Glutamatergic neuron (in vitro differentiated cells): ENCODE data around the gene TRAPPC3. TPM values are rescaled to one million over a fixed set of nuclear protein-coding genes. Genes with fewer than 3 reads are reported as not detected.

Source experiments
- DNase-seq: peaks from one replicate; pipeline ENCODE4 v3.0.0; 2022
- H3K27ac Mint-ChIP-seq: one replicate; pipeline ENCODE4 v1.8.0; 2020; ENCODE audit warnings: mild to moderate bottlenecking, mixed read lengths, inconsistent platforms; ENCODE audit not compliant: unreplicated experiment
- H3K27me3 Mint-ChIP-seq: one replicate; pipeline ENCODE4 v1.8.0; 2020; ENCODE audit warnings: mild to moderate bottlenecking, moderate library complexity, mixed read lengths, inconsistent platforms; ENCODE audit not compliant: unreplicated experiment
- H3K36me3 Mint-ChIP-seq: one replicate; pipeline ENCODE4 v1.8.0; 2020; ENCODE audit warnings: mild to moderate bottlenecking, mixed read lengths, inconsistent platforms; ENCODE audit not compliant: unreplicated experiment
- H3K4me1 Mint-ChIP-seq: one replicate; pipeline ENCODE4 v1.8.0; 2020; ENCODE audit warnings: mild to moderate bottlenecking, low read depth, mixed read lengths, inconsistent platforms; ENCODE audit not compliant: unreplicated experiment
- H3K4me3 Mint-ChIP-seq: one replicate; pipeline ENCODE4 v1.8.0; 2020; ENCODE audit warnings: mild to moderate bottlenecking, mixed read lengths, inconsistent platforms; ENCODE audit not compliant: unreplicated experiment
- H3K9me3 Mint-ChIP-seq: one replicate; pipeline ENCODE4 v1.8.0; 2020; ENCODE audit warnings: mild to moderate bottlenecking, moderate library complexity, mixed read lengths, inconsistent platforms; ENCODE audit not compliant: unreplicated experiment
- CTCF ChIP-seq: fragments of 200-600 bp; sonication (generic); IDR thresholded peaks from one replicate; pipeline ENCODE4 v1.5.0; 2021; ENCODE audit not compliant: partially characterized antibody, unreplicated experiment
- total RNA-seq: library from RNA; stranded (reverse); fragmentation: NEBNext Ultra II Directional; extraction: Animal tissue kit (Norgen Biotek cat#: 25700); gene quantifications from one replicate; pipeline ENCODE4 v1.2.1, GENCODE V29; 2021; ENCODE audit not compliant: unreplicated experiment

TRAPPC3 gene
- total RNA-seq, 1 donor from 2014 or later: 30.0 TPM

- Mint-ChIP-seq H3K4me3 (no peak overlapping the region), H3K27ac (no peak overlapping the region), H3K4me1 (peaks cover 3% of the 10 kb centered on the region), H3K36me3 (no peaks in the 10 kb centered on the region), H3K27me3 (peaks cover 3% of the 10 kb centered on the region), H3K9me3 (peaks cover 2% of the 10 kb centered on the region)
- DNase-seq: peak; percentile 55
- peak; percentile 18 for TF ChIP-seq CTCF
These were observed 52.5 kb downstream of the TRAPPC3 start for GRCh38 chr1:36096500-36097432.

- no peak overlapping the region for H3K27ac Mint-ChIP-seq
- H3K9me3 Mint-ChIP-seq: peaks cover 2% of the 10 kb centered on the region
- DNase-seq: no peak
- peaks cover 3% of the 10 kb centered on the region for H3K27me3 Mint-ChIP-seq
- H3K4me3 Mint-ChIP-seq: no peak overlapping the region
- no peaks in the 10 kb centered on the region for H3K36me3 Mint-ChIP-seq
- peaks cover 3% of the 10 kb centered on the region for H3K4me1 Mint-ChIP-seq
- no peak for TF ChIP-seq CTCF
These were observed 53.4 kb downstream of the TRAPPC3 start for GRCh38 chr1:36095760-36096405.

- Mint-ChIP-seq H3K9me3 (peaks cover 3% of the 10 kb centered on the region), H3K36me3 (no peaks in the 10 kb centered on the region), H3K4me3 (no peak overlapping the region), H3K27me3 (peaks cover 5% of the 10 kb centered on the region), H3K4me1 (peaks cover 6% of the 10 kb centered on the region), H3K27ac (no peak overlapping the region)
- no peak for DNase-seq
- no peak for TF ChIP-seq CTCF
These were observed 54.6 kb downstream of the TRAPPC3 start for GRCh38 chr1:36094621-36095061.

DNA sequence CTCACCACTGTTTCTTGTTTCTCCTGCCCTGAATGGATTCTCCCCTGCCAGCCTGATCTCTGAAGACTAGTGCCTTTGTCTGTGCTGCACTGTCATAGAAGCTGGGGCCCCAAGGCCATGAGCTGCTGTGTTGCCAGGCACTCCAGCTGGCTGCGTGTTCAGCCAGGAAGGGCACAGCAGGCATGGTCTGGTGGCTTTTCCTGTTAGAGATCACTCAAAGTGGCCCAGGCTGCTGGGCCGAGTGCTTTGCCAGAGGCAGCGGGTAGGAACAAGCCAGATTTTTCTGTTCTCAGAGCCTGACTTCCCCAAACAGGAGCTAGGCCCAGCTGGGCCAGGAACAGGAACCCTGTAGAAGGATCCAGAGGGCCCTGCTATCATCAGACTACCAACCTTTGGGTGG is 55.4 kb downstream of the TRAPPC3 start:
- H3K4me1 Mint-ChIP-seq: peaks cover 12% of the 10 kb centered on the region
- H3K36me3 Mint-ChIP-seq: no peaks in the 10 kb centered on the region
- no peak overlapping the region for H3K4me3 Mint-ChIP-seq
- peaks cover 7% of the 10 kb centered on the region for H3K27me3 Mint-ChIP-seq
- TF ChIP-seq CTCF: no peak
- DNase-seq: no peak
- H3K9me3 Mint-ChIP-seq: peaks cover 6% of the 10 kb centered on the region
- no peak overlapping the region for H3K27ac Mint-ChIP-seq

- no peak for TF ChIP-seq CTCF
- no peaks in the 10 kb centered on the region for H3K36me3 Mint-ChIP-seq
- no peak overlapping the region for H3K4me3 Mint-ChIP-seq
- peaks cover 6% of the 10 kb centered on the region for H3K9me3 Mint-ChIP-seq
- H3K27me3 Mint-ChIP-seq: peaks cover 7% of the 10 kb centered on the region
- peaks cover 12% of the 10 kb centered on the region for H3K4me1 Mint-ChIP-seq
- no peak for DNase-seq
- H3K27ac Mint-ChIP-seq: no peak overlapping the region
These were observed 56.1 kb downstream of the TRAPPC3 start for GRCh38 chr1:36093226-36093625.
